Stromal cell of bone marrow (primary cell): ENCODE measurements around the gene ALX3.
"Not testable (repeated sequence)": the region's sequence is repeated elsewhere in the genome, so short reads cannot be mapped to it uniquely, and the experiment has no call there.

ENCODE experiments used
- DNase-seq: peaks from one replicate; pipeline ENCODE4 v3.0.0-alpha.2; 2012; ENCODE audit warnings: low read depth

The ALX3 gene

GRCh38 chr1:110047463-110047862 lies 23.0 kb downstream of the ALX3 start:
- DNase-seq = no peak

GRCh38 chr1:110043016-110043415 lies 27.5 kb downstream of the ALX3 start:
- DNase-seq = no peak

- no peak for DNase-seq
These were observed 29.9 kb downstream of the ALX3 start for GRCh38 chr1:110040548-110040947.

GRCh38 chr1:110039641-110040040 lies 30.8 kb downstream of the ALX3 start:
- no peak for DNase-seq

- DNase-seq = no peak
These were observed 32.2 kb downstream of the ALX3 start for GRCh38 chr1:110038271-110038670.

GRCh38 chr1:110035236-110035752 lies 35.2 kb downstream of the ALX3 start:
- DNase-seq = no peak

- peak; percentile 96 for DNase-seq
These were observed 35.8 kb downstream of the ALX3 start, which contains the start of gene STRIP1 for GRCh38 chr1:110034451-110035235. TSS of gene STRIP1 (plus strand) at chr1:110034624. CDS start at chr1:110034638, 14 bp downstream.

GRCh38 chr1:110034040-110034450 lies 36.4 kb downstream of the ALX3 start:
- no peak for DNase-seq

- DNase-seq = no peak
These were observed 37.1 kb downstream of the ALX3 start for GRCh38 chr1:110033421-110033820.

- no peak for DNase-seq
These were observed 38.1 kb downstream of the ALX3 start for GRCh38 chr1:110032327-110032726.

GRCh38 chr1:110030687-110031086 lies 39.8 kb downstream of the ALX3 start:
- DNase-seq = not testable (repeated sequence)

GRCh38 chr1:110024613-110025012 lies 45.9 kb downstream of the ALX3 start:
- no peak for DNase-seq

GRCh38 chr1:110021285-110021684 lies 49.2 kb downstream of the ALX3 start:
- DNase-seq = no peak

GRCh38 chr1:110019770-110020169 lies 50.7 kb downstream of the ALX3 start:
- DNase-seq = no peak

GRCh38 chr1:110018396-110018795 lies 52.1 kb downstream of the ALX3 start:
- no peak for DNase-seq

- no peak for DNase-seq
These were observed 52.7 kb downstream of the ALX3 start for GRCh38 chr1:110017792-110018191.

- DNase-seq = no peak
These were observed 58.2 kb downstream of the ALX3 start for GRCh38 chr1:110012100-110012780.

- no peak for DNase-seq
These were observed 58.9 kb downstream of the ALX3 start for GRCh38 chr1:110011527-110012041.
